ENCODE measurements around the gene CCAR1.

DNA sequence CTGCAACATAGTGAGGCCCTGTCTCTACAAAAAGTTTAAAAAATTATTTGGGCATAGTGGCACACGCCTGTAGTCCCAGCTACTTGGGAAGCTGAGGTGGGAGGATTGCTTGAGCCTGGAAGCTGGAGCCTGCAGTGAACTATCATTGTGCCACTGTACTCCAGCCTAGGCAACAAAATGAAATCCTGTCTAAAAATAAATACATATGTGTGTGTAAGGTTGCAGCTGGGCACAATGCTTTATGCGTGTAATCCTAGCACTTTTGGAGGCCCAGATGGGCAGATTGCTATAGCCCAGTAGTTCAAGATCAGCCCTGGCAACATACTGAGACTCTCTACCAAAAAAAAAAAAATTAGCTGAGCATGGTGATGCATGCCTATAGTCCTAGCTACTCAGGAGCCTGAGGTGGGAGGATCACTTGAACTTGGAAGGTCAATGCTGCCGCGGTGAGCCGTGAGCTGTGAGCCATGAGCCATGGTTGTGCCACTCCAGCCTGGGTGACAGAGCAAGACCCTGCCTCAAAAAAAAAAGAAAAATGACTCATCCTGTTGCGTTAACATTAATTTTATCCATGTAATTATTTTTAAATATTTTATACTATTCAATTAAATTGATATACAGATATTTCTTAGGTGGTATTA, 38.3 kb downstream of the CCAR1 start:
- TF ChIP-seq, protein P1, sequence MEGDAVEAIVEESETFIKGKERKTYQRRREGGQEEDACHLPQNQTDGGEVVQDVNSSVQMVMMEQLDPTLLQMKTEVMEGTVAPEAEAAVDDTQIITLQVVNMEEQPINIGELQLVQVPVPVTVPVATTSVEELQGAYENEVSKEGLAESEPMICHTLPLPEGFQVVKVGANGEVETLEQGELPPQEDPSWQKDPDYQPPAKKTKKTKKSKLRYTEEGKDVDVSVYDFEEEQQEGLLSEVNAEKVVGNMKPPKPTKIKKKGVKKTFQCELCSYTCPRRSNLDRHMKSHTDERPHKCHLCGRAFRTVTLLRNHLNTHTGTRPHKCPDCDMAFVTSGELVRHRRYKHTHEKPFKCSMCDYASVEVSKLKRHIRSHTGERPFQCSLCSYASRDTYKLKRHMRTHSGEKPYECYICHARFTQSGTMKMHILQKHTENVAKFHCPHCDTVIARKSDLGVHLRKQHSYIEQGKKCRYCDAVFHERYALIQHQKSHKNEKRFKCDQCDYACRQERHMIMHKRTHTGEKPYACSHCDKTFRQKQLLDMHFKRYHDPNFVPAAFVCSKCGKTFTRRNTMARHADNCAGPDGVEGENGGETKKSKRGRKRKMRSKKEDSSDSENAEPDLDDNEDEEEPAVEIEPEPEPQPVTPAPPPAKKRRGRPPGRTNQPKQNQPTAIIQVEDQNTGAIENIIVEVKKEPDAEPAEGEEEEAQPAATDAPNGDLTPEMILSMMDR (conservative IDR thresholded peaks at IDR 0.05; ENCODE audit: low read depth, low read length), result no peak
- TF ChIP-seq BHLHE40 (IDR thresholded peaks at IDR 0.05; ENCODE audit: low read depth, low read length), result no peak
- no peak for TF ChIP-seq NFE2L2 (IDR thresholded peaks at IDR 0.05; ENCODE audit: low read depth, low read length)
- no peak for TF ChIP-seq POLR2A (IDR thresholded peaks at IDR 0.05; ENCODE audit: low read depth, low read length)
- no peak for TF ChIP-seq RAD21 (IDR thresholded peaks at IDR 0.05; ENCODE audit: low read length)
- TF ChIP-seq SMC3 (IDR thresholded peaks at IDR 0.05; ENCODE audit: low read depth, low read length), result no peak
- no peak for TF ChIP-seq MAFK (IDR thresholded peaks at IDR 0.05; ENCODE audit: low read depth, low read length)
- TF ChIP-seq RFX5 (IDR thresholded peaks at IDR 0.05; ENCODE audit: low read depth, low read length), result no peak
- no peak for TF ChIP-seq CHD1 (IDR thresholded peaks at IDR 0.05; ENCODE audit: low read depth, low read length)
- TF ChIP-seq, protein P2, sequence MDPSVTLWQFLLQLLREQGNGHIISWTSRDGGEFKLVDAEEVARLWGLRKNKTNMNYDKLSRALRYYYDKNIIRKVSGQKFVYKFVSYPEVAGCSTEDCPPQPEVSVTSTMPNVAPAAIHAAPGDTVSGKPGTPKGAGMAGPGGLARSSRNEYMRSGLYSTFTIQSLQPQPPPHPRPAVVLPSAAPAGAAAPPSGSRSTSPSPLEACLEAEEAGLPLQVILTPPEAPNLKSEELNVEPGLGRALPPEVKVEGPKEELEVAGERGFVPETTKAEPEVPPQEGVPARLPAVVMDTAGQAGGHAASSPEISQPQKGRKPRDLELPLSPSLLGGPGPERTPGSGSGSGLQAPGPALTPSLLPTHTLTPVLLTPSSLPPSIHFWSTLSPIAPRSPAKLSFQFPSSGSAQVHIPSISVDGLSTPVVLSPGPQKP (IDR thresholded peaks at IDR 0.05; ENCODE audit: borderline replicate concordance, low read depth, low read length), result no peak
- TF ChIP-seq FOS (IDR thresholded peaks at IDR 0.05; ENCODE audit: low read depth, low read length), result no peak
- no peak for TF ChIP-seq MXI1 (IDR thresholded peaks at IDR 0.05; ENCODE audit: borderline replicate concordance, low read depth, low read length)

All from IMR-90 (cell line).